GM19468 (cell line): ENCODE measurements around the gene SLC5A2.
"Not testable (repeated sequence)": the region's sequence is repeated elsewhere in the genome, so short reads cannot be mapped to it uniquely, and the experiment has no call there.

Experiments
- ATAC-seq: cut with Tn5 transposase; IDR thresholded peaks from one replicate; pipeline ENCODE4 v1.9.1; 2021; ENCODE audit warnings: mild to moderate bottlenecking, moderate library complexity, moderate number of reproducible peaks; ENCODE audit not compliant: unreplicated experiment; ENCODE audit errors: extremely low read depth

SLC5A2 gene

DNA sequence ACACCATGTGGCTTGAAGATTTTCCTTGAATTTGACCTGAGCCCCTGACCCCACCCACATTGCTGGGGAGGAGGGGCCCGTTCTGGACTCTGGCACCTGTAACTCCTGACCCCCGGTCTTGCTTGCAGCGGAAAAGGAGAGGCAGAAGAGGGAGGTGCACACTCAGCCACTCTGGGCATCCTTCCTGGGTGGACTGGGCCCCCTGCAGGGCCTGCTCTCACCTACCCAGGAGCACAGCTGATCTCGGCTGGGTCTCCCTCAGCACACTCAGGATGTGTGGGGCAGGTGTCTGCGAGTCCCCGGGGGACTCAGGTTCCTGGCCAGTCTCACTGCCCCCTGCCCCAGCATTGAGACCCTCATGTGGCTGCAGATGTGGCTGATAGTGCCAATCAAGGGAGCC lies 40.8 kb downstream of the SLC5A2 start:
- ATAC-seq: not testable (repeated sequence)

- ATAC-seq: no peak
Observed at GRCh38 chr16:31525113-31525512, 42.2 kb downstream of the SLC5A2 start.

DNA sequence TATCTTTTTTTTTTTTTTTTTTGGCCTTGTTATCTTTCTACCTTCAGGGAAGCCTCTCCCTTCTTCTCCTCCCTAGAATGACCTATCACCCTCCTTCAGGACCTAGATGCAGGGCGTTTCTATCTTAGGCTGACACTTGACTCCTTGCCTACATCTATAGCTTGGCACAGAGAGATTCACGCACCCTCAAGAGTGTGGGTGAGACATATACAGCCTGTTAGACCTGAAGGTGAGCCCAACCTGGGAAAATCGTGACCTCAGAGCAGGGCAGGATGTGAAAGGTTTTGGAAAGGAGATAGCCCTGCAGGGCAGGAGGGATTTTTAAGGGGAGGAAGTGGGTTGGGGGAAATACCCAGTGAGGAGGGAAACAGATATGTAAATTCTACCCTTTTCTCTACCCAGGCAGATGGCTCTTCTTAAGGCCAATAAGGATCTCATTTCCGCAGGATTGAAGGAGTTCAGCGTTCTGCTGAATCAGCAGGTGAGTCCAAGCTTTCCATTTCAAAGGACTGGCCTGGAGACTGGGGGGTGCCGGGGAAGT lies 44.9 kb downstream of the SLC5A2 start, which contains the start of gene AHSP:
TSS of gene AHSP (plus strand) at position 167 of the 541 bp plus-strand sequence. CDS start at position 407, 240 bp downstream.
- ATAC-seq: no peak

GRCh38 chr16:31528523-31529107 lies 45.7 kb downstream of the SLC5A2 start:
- no peak for ATAC-seq

- ATAC-seq: no peak
Observed at GRCh38 chr16:31529108-31529936, 46.4 kb downstream of the SLC5A2 start.

DNA sequence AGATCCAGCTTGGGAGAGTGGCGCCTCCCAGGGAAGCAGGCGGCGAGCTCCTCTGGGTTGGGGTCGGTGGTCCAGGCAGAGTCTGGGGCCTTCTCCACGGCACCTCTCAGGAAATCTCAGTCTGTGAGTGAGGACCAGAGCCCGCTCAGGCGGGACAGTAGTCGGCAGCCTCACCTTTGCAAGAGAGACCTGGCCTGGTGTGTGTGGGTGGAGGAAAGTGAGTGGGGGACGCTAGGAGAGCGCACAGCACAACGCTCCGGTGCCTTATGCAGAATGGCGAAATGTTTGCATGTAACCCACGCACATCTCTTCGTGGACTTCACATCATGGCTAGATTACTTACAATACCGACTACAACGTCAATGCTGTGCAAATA lies 47.0 kb downstream of the SLC5A2 start:
- ATAC-seq: no peak

- no peak for ATAC-seq
Observed at GRCh38 chr16:31530405-31530804, 47.5 kb downstream of the SLC5A2 start.

DNA sequence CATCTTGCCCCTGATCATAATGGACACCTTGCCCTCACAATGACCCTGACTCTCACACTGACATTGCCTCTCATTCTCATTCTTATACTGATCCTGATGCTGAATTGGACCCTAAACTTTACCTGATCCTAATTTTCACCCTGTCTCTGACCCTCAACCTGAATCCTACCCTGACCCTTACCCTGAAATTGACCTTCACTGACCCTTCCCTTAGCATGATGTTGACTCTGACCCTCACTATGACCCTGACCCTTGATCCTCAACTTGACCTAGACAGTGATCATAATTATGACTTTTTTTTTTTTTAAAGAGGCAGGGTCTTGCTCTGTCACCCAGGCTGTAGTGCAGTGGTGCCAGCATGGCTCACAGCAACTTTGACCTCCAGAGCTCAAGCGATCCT lies 48.2 kb downstream of the SLC5A2 start:
- ATAC-seq: no peak

GRCh38 chr16:31532120-31532519 lies 49.2 kb downstream of the SLC5A2 start:
- ATAC-seq: no peak

DNA sequence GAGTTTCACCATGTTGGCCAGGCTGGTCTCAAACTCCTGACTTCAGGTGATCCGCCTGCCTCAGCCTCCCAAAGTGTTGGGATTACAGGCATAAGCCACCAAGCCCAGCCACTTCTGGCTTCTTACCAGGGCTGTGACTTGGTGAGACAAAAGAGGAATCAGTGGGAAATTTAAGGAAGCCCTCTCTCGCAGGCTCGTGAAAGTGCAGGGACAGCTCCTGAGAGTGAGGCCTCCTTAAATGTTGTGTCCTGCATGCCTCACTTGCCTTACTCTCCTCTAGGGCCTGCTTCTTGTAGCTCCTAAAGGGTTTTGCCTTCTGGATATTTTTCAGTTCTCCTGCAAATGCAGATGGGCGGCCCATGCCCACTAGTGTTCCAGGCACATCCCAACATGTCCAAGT lies 50.0 kb downstream of the SLC5A2 start:
- ATAC-seq: no peak

GRCh38 chr16:31535737-31536136 lies 52.8 kb downstream of the SLC5A2 start:
- no peak for ATAC-seq

DNA sequence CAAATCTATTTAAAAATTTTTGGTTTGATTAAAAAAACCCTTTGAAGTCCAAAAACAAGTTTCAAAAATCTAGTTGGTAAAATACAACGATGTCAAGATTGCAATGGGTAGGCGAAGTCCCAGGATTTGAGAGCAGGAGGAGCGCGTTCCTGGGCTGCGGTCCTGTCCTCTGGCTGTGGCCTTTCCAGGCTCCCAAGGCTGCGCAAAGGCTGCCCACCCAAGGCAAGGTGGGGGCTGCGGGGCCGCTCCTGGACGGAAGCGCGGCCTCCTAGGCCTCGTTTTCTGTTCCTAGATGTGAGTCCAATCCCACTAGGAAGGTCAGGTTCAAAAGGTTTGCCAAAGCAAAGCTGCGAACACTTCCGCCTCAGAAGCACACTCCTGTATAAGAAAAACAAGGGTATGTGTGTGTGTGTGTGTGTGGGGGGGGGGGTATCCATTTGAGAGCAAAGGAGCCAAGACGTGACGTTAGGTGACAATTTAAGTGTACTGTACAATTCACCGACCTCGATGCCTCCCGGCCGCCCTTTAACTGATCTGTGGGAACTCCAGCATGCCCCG lies 54.0 kb downstream of the SLC5A2 start:
- ATAC-seq: no peak

- ATAC-seq: no peak
Observed at GRCh38 chr16:31537362-31538242, 54.7 kb downstream of the SLC5A2 start.

DNA sequence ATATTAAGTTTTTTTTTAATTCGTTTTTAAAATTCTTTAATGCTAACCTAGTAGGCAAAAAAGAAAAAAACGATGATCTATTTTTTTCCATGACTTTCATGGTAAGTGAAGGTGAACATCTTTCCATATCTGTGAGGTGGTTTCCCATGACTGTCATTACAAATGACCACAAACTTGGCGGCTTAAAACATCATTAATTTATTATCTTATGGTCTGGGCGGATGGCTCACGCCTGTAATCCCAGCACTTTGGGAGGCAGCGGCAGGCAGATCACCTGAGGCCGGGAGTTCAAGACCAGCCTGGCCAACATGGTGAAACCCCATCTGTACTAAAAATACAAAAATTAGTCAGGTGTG lies 55.3 kb downstream of the SLC5A2 start:
- ATAC-seq: not testable (repeated sequence)

DNA sequence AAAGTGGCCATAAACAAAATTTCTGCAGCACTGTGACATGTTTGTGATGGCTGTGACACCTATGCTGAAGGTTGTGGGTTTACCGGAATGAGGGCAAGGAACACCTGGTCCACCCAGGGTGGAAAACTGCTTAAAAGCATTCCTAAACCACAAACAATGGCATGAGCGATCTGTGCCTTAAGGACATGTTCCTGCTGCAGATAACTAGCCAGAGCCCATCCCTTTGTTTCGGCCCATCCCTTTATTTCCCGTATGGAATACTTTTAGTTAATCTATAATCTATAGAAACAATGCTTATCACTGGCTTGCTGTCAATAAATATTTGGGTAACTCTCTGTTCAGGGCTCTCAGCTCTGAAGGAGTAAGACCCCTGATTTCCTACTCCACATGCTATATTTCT lies 56.8 kb downstream of the SLC5A2 start:
- ATAC-seq: not testable (repeated sequence)
